Glutamatergic neuron (in vitro differentiated cells): ENCODE results near the gene PRPF4. TPM values are rescaled to one million over a fixed set of nuclear protein-coding genes. Genes with fewer than 3 reads are reported as not detected.
"Not testable (repeated sequence)": the region's sequence is repeated elsewhere in the genome, so short reads cannot be mapped to it uniquely, and the experiment has no call there.

Experiments
- DNase-seq: peaks from one replicate; pipeline ENCODE4 v3.0.0; 2022
- H3K27ac Mint-ChIP-seq: one replicate; pipeline ENCODE4 v1.8.0; 2020; ENCODE audit warnings: mild to moderate bottlenecking, mixed read lengths, inconsistent platforms; ENCODE audit not compliant: unreplicated experiment
- H3K27me3 Mint-ChIP-seq: one replicate; pipeline ENCODE4 v1.8.0; 2020; ENCODE audit warnings: mild to moderate bottlenecking, moderate library complexity, mixed read lengths, inconsistent platforms; ENCODE audit not compliant: unreplicated experiment
- H3K36me3 Mint-ChIP-seq: one replicate; pipeline ENCODE4 v1.8.0; 2020; ENCODE audit warnings: mild to moderate bottlenecking, mixed read lengths, inconsistent platforms; ENCODE audit not compliant: unreplicated experiment
- H3K4me1 Mint-ChIP-seq: one replicate; pipeline ENCODE4 v1.8.0; 2020; ENCODE audit warnings: mild to moderate bottlenecking, low read depth, mixed read lengths, inconsistent platforms; ENCODE audit not compliant: unreplicated experiment
- H3K4me3 Mint-ChIP-seq: one replicate; pipeline ENCODE4 v1.8.0; 2020; ENCODE audit warnings: mild to moderate bottlenecking, mixed read lengths, inconsistent platforms; ENCODE audit not compliant: unreplicated experiment
- H3K9me3 Mint-ChIP-seq: one replicate; pipeline ENCODE4 v1.8.0; 2020; ENCODE audit warnings: mild to moderate bottlenecking, moderate library complexity, mixed read lengths, inconsistent platforms; ENCODE audit not compliant: unreplicated experiment
- CTCF ChIP-seq: fragments of 200-600 bp; sonication (generic); IDR thresholded peaks from one replicate; pipeline ENCODE4 v1.5.0; 2021; ENCODE audit not compliant: partially characterized antibody, unreplicated experiment
- total RNA-seq: library from RNA; stranded (reverse); fragmentation: NEBNext Ultra II Directional; extraction: Animal tissue kit (Norgen Biotek cat#: 25700); gene quantifications from one replicate; pipeline ENCODE4 v1.2.1, GENCODE V29; 2021; ENCODE audit not compliant: unreplicated experiment

Gene PRPF4
- total RNA-seq, 1 donor from 2014 or later = 21.9 TPM

DNA sequence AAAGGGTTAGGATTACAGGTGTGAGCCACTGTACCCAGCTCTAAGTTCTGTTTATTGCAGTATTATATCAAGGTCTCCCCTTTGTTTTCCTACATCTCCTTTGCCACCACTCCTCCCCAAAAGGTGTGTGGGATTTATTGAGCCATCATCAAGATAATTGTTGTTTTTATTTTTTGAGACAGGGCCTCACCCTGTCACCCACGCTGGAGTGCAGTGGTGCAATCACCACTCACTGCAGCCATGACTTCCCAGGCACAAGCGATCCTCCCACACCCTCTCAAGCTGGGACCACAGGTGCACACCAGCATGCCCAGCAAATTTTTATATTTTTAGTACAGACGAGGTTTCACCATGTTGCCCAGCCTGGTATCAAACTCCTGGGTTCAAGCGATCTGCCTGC, 29.6 kb upstream of the PRPF4 start:
- Mint-ChIP-seq H3K9me3 (no peaks in the 10 kb centered on the region), H3K27me3 (no peaks in the 10 kb centered on the region), H3K27ac (no peak overlapping the region), H3K36me3 (peaks cover 5% of the 10 kb centered on the region), H3K4me3 (no peak overlapping the region), H3K4me1 (no peaks in the 10 kb centered on the region)
- DNase-seq = no peak
- TF ChIP-seq CTCF = no peak

DNA sequence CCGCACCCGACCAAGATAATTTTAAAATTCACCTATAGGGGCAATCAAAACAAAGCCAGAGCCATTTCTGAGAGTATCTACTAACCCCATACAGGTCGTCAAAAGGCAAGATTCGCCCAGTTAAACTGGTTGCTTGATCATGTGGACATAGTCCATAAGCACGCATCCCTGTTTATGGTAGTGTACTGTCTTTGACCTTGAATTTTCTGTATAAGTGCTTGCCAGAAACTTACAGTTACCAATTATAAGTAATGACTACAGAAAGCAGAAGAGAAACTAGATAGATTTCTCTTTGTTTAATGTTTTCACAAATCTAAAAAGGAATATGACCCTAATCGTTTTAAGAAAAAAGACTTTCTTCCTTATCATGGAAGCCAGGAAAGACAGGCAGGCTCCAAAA, 28.5 kb upstream of the PRPF4 start:
- Mint-ChIP-seq H3K27ac (no peak overlapping the region), H3K27me3 (no peaks in the 10 kb centered on the region), H3K9me3 (no peaks in the 10 kb centered on the region), H3K4me3 (no peak overlapping the region), H3K4me1 (no peaks in the 10 kb centered on the region), H3K36me3 (peaks cover 5% of the 10 kb centered on the region)
- TF ChIP-seq CTCF = no peak
- no peak for DNase-seq

DNA sequence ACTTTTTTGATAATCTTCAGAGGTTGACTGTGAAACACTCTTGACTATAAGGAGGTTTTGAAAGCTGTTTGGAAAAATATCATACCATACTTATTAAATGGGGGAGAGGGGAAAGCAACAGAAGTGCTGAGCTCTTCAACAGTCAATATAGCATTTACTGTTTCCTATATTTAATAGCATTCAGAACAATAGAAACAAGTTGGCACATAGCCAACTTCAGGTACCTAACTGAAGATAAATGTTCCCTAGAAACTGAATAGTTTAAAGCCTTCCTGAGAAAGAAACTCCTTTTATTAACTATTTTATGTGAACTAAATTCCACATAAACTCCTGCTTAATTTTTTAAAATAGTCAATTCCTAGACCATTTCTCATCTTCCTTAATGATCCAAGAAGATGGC, 27.8 kb upstream of the PRPF4 start:
- no peaks in the 10 kb centered on the region for H3K27me3 Mint-ChIP-seq
- H3K4me1 Mint-ChIP-seq = no peaks in the 10 kb centered on the region
- peaks cover 5% of the 10 kb centered on the region for H3K36me3 Mint-ChIP-seq
- H3K27ac Mint-ChIP-seq = no peak overlapping the region
- TF ChIP-seq CTCF = no peak
- no peak for DNase-seq
- H3K9me3 Mint-ChIP-seq = no peaks in the 10 kb centered on the region
- no peak overlapping the region for H3K4me3 Mint-ChIP-seq

DNA sequence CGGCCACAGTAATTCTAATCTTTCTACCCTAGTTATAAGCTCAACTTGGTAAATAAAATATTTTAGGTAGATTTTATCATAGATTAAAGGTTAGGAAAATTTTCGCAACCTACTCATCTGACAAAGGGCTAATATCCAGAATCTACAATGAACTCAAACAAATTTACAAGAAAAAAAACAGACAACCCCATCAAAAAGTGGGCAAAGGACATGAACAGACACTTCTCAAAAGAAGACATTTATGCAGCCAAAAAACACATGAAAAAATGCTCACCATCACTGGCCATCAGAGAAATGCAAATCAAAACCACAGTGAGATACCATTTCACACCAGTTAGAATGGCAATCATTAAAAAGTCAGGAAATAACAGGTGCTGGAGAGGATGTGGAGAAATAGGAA, 25.8 kb upstream of the PRPF4 start:
- H3K4me3 Mint-ChIP-seq, DNase-seq, H3K9me3 Mint-ChIP-seq, H3K36me3 Mint-ChIP-seq, H3K27me3 Mint-ChIP-seq, H3K27ac Mint-ChIP-seq, H3K4me1 Mint-ChIP-seq: not testable (repeated sequence)

- H3K36me3 Mint-ChIP-seq = peaks cover 5% of the 10 kb centered on the region
- H3K27ac Mint-ChIP-seq = no peak overlapping the region
- no peak for DNase-seq
- no peak overlapping the region for H3K4me3 Mint-ChIP-seq
- TF ChIP-seq CTCF = no peak
- no peaks in the 10 kb centered on the region for H3K9me3 Mint-ChIP-seq
- no peaks in the 10 kb centered on the region for H3K4me1 Mint-ChIP-seq
- H3K27me3 Mint-ChIP-seq = no peaks in the 10 kb centered on the region
Measured at GRCh38 chr9:113250807-113251206, 24.7 kb upstream of the PRPF4 start.

- Mint-ChIP-seq H3K4me3 (no peak overlapping the region), H3K27ac (no peak overlapping the region), H3K27me3 (no peaks in the 10 kb centered on the region), H3K4me1 (no peaks in the 10 kb centered on the region), H3K9me3 (no peaks in the 10 kb centered on the region), H3K36me3 (peaks cover 5% of the 10 kb centered on the region)
- no peak for DNase-seq
- no peak for TF ChIP-seq CTCF
Measured at GRCh38 chr9:113254991-113255390, 20.5 kb upstream of the PRPF4 start.
